SK-MEL-5 (cell line): ENCODE data around the gene ARL6IP4. TPM values are rescaled to one million over a fixed set of nuclear protein-coding genes. Genes with fewer than 3 reads are reported as not detected.

ENCODE experiments used
- DNase-seq: peaks from one replicate; pipeline ENCODE4 v3.0.0-alpha.2; 2016; ENCODE audit warnings: low read depth, low spot score
- in situ Hi-C: cut with HindIII; loops from 2 replicates; pipeline ENCODE4 v1.10.0; 2016; ENCODE audit warnings: low sequenced_read_pairs, high pct_unique_total_duplicates, low pct_unique_long_range_greater_than_20kb
- total RNA-seq: library from RNA; depleted of rRNA; stranded (reverse); fragments of >200 nt; shearing (Covaris generic); gene quantifications from 2 replicates; pipeline ENCODE4 v1.2.3, GENCODE V29; 2014

ARL6IP4 gene
- total RNA-seq, 1 experiment from 2014 or later: 148 TPM

DNA sequence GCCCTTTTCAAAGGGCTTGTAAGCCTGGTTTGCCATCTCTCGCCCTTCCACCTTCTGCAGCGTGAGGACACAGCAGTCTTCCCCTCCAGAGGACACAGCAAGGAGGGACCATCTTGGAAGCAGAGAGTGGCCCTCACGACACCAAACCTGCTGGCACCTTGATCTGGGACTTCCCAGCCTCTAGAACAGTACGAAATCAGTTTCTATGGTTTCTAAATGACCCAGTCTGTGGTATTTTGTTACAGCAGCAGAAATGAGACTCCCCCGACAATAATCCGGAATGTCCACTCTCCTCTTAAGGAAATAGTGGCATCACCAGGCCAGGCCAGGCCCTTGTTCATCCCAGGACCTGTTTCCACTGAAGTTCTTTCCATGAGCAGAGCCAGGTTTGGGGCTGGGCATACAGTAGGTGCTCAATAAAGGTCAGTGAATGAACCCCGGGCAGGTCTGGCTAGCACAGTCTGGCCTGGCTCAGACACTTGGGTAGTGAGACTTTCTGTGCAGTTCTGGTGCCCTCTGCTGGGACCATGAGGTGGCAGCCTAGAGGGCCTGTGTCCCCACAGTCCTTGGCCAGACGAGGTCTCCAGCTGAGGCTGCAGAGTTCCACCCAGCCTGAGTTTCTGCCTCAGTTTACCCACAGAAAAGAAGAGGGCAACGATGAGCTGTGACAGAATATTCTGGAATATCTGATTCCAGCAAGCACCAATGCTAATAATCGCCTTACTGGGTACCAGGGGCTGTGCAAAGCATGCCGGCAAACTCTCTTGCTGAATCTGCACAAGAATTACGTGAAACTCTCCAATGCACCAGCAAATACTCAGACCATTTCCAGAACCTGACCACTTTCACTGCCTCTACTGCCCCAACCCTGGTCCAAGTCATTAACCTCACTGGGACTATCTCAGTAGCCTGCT, 28.2 kb upstream of the ARL6IP4 start:
- in situ Hi-C loops: no loop called here
- DNase-seq: peak; percentile 84

DNA sequence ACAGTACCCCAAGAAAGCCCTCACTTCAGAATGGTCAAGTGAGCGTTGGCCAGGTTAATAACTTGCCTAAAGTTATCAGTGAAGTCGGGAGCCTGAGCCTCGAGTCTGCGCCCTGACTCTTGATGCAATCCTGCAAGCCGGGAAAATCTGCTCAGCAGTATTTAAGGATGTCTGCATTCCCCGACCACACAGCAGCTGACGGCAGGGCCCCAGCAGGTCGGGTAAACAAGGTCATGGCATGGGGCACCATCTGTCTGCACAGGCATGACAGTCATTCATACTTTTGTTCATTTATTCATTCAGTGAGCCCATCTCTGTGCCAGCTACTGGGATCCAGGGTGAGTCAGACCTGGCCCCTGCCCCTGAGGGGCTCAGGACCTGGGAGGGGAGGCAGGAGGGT, 25.3 kb upstream of the ARL6IP4 start:
- no peak for DNase-seq
- in situ Hi-C loops: no loop called here

DNA sequence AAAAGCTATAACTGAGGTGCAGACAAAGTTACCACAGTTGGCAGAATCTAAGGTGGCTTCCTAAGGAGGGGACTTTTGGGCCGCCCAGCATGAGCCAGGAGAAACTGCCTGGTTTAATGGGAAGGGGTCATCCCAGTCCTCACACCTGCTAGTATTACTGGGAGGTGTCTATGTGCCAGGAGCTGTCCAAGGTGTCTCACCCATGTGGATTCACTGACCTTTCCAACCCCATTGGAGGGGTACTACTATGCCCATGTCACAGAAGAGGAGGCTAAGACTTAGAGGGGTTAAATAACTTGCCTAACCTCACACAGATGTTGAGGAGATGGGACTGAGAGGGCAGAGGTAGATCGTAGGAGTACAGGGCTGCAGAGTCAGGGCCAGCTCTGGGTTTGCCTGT, 24.4 kb upstream of the ARL6IP4 start:
- in situ Hi-C loops: no loop called here
- DNase-seq: no peak

DNA sequence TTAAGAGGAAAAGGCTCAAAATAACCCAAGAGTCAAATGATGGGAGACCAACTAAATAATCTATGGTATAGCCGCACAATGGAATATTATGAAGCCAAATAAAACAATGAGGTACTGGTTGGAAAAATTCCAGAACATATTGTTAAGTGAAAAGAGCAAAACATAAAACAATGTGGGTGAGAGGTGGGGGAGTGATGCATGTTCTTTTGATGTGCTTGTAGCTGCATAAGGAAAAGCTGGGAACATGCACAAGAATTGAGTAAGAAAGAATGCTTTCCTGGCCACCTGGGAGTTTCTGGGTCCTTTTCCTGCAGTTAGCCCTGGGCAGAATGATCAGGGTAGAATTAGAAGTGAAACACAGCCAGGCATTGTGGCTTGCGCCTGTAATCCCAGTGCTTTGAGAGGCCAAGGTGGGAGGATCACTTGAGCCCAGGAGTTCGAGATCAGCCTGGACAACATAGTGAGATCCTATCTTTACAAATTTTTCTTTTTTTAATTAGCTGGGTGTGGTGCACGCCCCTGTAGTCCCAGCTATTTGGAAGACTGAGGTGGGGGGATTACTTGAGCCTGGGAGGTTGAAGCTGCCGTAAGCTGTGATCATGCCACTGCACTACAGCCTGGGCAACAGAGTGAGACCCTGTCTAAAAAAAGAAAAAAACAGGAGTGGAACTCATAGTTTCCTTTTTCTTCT, 22.1 kb upstream of the ARL6IP4 start:
- in situ Hi-C loops: no loop called here
- no peak for DNase-seq

DNA sequence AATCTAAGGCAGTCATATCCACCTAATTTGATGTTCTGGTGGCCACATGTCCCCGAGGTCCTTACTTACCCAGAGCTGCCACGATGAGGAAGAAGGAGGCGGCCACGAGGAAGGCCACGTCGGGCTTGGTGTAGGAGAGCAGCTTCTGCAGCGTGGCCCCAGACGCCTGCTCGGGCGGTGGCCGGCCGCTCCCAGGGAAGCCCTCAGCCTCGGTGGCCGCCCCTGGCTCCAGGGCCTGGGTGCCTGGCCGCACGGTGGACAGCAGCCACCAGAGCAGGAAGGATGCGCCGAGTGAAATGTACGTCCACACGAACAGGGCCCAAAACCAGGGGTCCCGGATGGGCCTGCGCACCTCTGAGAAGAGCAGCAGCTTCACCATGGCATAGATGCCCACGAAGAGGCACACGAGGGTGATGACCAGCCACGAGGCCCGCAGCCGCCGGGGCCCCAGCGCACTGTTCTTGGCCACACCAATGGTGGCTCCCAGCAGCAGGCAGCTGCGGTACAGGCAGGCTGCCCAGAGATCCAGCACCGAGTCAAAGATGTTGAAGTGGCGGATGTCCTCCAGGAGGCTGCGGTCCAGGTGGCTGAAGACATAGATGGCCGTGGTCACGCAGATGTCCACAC, 20.8 kb upstream of the ARL6IP4 start:
- DNase-seq: no peak
- in situ Hi-C loops: no loop called here

DNA sequence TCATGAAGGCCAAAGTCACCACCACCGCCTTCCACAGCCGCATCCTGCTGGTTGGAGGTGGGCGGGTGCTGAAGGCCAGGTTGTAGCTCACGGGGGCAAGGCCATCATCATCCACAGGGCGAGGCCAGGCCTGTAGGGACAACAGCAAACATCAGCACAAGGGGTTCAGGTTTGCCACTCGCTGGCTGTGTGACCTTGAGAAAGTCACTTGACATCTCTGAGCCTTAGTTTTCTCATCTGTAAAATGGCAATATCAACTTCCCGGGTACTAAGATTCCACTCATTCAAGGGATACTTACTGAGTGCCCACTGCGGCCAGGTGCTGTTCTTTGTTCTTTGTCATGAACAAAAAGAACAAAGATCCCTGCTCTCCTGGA, 20.3 kb upstream of the ARL6IP4 start:
- in situ Hi-C loops: no loop called here

DNA sequence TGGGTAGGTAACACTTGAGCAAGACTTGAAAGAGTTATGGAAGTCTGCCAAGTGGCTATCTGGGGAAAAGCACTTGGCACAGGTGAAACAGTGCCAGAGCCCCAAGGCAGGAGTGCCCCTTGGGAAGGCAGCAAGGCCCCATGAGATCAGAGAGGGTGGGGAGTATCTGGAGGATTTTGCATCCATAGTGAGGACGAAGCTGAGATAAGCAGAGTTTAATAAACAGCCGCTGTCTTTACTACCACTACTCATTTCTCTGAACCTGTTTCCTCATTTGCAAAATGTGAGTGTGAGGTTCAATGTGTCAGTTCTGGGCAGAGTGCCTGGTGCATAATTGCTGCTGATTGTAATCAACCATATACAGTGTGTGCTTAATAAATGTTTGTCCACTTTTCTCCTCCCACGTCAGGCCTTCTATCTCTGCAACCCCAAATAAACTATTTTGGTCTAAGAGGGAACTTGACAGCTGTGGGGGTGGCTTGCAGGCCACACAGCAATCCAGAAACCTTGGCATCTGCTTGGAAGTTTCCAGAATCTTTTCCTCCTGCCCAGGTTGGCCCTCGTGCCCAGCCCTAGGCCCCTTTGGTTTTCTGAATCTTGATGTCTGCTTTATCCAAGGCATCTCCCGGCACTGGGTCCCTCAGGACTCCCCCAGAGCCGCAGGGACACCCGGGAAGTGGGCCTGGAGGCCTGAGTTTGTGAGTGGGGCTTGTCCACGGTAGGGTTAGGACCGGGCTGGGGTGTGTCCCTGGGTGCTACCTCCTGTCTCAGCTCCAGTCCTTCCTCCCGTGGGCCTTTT, 18.8 kb upstream of the ARL6IP4 start:
- in situ Hi-C loops: no loop called here

More for the DNA sequence above, 20.3 kb upstream of the ARL6IP4 start:
- DNase-seq: no peak

DNA sequence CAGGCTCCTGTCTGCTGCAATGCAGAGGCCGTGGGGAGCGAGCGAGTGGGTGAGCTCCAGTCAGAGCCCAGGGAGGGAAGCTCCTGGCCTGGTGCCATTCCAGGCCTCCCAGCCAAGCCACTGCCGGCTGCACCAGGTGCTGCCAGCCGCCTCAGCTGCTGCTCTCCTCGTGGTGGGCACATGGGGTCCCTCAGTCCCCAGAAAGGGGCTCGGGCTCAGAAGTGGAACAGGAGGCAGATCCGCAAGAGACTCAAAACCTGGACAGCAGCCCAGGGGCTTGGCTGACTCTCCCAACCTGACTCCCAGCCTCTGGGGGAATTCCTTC, 16.6 kb upstream of the ARL6IP4 start:
- in situ Hi-C loops: no loop called here
- no peak for DNase-seq

More for the DNA sequence above, 18.8 kb upstream of the ARL6IP4 start:
- DNase-seq: no peak

DNA sequence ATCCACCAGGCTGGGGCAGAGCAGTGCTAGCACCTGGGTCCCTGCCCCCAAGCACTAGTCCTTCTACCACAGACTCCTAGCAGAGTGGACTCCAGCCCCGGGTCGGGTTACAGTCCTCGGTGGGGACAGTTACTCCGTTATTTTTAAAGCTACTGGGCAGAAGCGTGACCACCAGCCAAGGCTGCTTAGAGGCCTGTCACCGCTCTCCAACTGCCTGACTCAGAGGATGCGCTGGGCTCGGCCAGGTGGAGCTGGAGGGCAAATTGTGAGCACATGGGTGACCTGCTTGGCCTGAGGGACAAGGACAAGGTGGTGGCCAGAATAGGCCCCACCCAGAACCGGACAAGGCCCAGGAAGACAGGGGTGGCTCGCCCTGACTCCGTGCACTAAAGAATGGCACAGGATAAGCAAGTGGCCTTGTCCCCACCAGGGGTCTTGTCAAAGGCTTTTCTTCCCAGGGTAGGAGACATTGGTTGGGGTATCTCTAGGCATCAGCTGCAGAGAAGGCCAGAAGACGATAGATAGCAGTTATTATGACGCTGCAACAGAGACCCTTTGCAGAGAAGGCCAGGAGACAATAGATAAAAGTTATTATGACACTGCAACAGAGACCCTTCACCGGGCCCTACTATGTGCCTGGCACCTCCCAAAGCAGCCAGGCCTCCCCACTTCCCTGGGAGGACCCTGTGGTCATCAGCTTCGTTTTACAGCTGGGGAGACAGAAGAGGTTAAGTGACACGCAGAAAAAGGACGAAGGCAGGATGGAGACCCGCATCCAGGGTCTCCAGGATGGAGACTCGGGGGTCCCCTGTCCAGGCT, 15.8 kb upstream of the ARL6IP4 start:
- no peak for DNase-seq
- in situ Hi-C loops: no loop called here

DNA sequence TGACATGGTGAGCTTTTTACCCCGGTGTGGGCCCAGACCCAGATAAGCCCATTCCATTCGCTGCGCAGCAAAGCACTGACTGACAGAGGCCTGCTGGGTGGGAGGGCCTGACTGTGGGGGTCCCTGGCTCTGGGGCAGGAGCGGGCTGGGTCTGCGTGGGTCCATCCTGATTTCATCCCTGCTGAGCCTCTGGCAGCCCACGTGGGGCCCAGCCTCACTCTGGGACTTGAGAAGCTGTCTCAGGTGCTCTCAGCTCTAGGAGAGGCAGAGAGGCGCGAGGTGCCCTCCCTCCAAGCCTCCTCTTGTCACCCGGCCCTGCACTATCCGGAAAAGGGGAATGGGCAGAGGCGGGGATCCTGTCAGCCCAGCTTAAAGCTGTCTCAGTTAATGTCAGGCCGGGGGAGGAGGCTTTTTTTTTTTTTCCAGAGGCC, 15.1 kb upstream of the ARL6IP4 start:
- no peak for DNase-seq
- in situ Hi-C loops: no loop called here

DNA sequence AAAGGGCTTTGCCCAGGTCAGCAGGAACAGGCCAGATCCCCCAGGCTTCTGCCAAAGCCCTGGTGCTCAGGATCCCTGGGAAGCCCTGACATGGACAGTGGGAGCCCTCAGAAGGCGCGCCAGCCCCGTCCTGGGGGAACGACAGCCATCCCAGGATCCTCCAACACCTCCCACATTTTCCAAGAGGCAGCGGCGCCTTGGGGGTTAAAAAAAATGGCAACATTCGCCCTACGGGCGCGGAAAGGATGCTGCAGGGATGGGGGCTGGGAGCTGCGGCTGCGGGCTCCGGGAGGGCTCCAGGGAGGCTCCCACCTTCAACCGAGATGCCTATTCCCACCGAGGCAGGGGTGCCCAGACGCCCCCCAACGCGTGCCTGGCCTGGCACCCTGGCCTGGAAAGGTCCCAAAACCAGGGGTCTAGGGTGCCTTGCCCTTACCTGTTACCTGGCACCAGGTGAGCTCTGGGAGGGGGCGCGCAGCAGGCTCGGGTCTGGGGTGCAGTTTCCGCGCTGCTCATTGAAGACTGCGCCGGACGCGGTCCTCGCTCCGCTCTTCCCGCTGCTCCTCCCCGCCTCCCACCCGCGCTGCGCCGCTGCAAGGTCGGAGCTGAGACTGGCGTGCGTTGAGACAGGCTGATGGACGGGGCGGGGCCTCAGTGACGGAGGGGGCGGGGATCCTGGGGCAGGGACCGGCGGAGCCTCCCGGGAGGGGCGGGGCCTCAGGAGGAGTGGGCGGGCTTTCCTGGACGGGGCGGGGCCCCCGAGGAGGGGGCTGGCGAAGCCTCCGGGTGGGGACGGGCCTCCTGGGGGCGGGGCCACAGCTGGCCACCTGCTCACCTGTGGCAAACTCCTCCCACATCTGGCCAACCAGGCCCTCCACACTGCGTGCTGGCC, 14.4 kb upstream of the ARL6IP4 start, which contains the start of gene ABCB9:
Gene ABCB9 (minus strand): TSS at position 613 of the 892 bp plus-strand sequence. CDS start 6,228 bp downstream, outside the sequence.
- peak; percentile 93 for DNase-seq
- in situ Hi-C loops: no loop called here

DNA sequence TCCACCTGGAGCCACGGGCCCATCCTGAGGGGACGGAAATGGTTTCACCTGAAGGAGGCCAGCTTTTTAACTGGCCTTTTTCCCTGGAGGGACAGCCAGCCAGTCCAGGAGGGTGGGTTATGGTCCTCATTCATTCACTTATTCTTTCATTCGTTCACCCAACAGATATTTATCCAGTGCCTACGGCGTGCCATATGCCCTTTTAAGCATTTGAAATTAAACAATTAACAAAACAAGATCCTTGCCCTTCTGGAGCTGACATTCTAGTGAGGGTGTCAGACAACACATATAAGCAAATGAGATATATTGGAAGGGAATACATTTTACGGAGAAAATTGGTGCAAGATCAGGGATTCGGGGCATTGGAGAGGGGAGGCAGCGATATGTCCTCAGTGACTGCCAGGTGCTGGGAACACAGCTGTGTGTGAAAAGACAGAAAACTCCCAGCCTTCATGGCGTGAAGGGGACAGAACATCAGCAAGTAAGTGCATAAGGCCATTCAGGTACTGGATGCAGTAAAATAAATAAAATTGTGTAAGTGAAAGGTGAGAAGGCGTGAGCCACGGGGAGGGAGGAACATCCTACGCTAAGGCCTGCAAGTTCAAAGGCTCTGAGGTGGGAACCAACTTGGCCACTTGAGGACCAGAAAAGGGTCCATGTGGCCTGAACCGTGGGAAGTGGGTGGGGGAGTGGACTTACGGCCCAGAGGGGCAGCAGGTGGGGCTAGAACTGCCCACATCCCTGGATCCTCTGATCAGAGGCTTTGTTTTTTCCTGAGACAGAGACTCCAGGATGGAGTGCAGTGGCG, 13.5 kb upstream of the ARL6IP4 start:
- DNase-seq: no peak
- in situ Hi-C loops: no loop called here

DNA sequence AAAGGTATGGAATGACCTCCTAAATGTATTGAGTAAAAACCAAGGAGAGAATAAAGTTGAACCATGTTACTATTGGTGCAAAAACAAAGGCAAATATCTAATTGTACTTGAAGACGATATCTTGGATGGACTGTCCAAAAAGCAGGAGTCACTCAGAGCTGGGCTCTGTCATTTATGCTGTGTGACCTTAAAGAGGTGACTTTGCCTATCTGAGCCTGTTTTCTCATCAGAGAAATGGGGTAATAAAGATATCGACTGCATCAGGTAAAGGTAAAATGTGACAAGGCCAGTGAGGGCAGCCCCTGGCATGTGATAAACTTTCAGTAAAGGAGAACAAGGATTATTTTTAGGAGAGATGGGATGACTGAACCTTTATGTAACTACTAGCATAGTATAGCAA, 12.4 kb upstream of the ARL6IP4 start:
- in situ Hi-C loops: no loop called here
- no peak for DNase-seq

DNA sequence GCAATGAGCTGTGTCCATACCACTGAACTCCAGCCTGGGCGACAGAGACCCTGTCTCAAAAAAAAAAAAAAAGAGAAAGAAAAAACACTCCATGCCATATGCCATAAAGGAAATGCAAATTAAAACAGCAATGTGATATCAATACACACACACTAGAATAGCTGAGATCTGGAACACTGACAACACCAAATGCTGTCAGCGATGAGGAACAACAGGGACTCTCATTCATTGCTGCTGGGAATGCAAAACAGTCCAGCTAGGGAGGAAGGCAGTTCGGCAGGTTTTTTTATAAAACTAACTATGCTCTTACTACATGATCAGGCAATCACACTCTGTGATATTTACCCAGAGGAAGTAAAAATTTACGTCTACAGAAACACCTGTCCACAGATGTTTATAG, 10.8 kb upstream of the ARL6IP4 start:
- in situ Hi-C loops: no loop called here
- no peak for DNase-seq

DNA sequence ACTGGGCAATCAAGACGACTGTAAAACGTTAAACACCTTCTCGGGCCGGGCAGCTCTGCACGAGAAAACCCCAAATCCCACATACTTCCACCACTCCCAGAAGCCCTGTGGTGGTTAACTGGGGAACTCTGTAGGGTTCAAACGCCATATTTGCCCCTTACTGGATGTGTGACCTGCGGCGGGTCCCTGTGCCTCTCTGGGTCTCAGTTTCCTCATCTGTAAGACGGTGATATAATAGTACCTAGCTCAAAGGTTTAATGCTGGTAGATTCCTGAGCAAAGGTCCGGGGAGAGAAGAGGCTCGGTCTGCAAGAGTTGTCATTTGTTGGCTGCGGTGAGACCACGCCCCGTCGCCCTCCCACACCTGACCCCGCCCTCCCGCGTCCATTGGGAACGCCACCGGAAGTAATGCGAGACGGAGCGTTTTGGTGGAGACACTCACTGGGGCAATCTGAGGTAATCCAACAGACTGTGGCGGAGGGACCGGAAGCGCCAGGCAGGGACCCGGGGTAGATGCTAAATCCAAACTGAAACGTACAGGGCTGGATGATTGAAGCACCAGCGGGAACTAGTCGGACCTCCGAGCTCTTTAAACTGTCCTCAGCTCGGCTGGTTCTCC, 6.1 kb upstream of the ARL6IP4 start:
- in situ Hi-C loops: no loop called here
- peak; percentile 99 for DNase-seq
